HepG2 (cell line): Measurements from ENCODE around the gene TIPRL. TPM values are rescaled to one million over a fixed set of nuclear protein-coding genes. Genes with fewer than 3 reads are reported as not detected.
A peak's percentile ranks its signal among the peaks of the same experiment; 100 is the strongest.

Experiments
- BORCS8-MEF2B ChIP-seq: sonication (generic); formaldehyde crosslinking; IDR thresholded peaks from 2 replicates; pipeline ENCODE4 v1.8.0; 2022; ENCODE audit warnings: mild to moderate bottlenecking, missing genetic modification reagents
- HINFP ChIP-seq: sonication (generic); formaldehyde crosslinking; IDR thresholded peaks from 2 replicates; pipeline ENCODE4 v1.4.0; 2020; ENCODE audit warnings: low read depth, mild to moderate bottlenecking, missing genetic modification reagents
- KDM1A ChIP-seq: IDR thresholded peaks from 2 replicates; pipeline ENCODE4 v1.6.1; 2016; ENCODE audit warnings: missing compliant biosample characterization
- KDM6A ChIP-seq: IDR thresholded peaks from 2 replicates; pipeline ENCODE4 v1.6.1; 2016; ENCODE audit warnings: low read depth
- MEIS2 ChIP-seq: sonication (generic); formaldehyde crosslinking; IDR thresholded peaks from 2 replicates; pipeline ENCODE4 v1.9.0; 2021; ENCODE audit warnings: mild to moderate bottlenecking, missing genetic modification reagents
- MLLT10 ChIP-seq: sonication (generic); formaldehyde crosslinking; IDR thresholded peaks from 2 replicates; pipeline ENCODE4 v1.4.0; 2020; ENCODE audit warnings: missing genetic modification reagents
- MTA1 ChIP-seq: sonication (generic); formaldehyde crosslinking; IDR thresholded peaks from 2 replicates; pipeline ENCODE4 v1.4.0; 2020; ENCODE audit warnings: missing genetic modification reagents, mild to moderate bottlenecking, borderline replicate concordance
- NFE2 ChIP-seq: sonication (generic); formaldehyde crosslinking; IDR thresholded peaks from 2 replicates; pipeline ENCODE4 v1.4.0; 2020; ENCODE audit warnings: missing genetic modification reagents
- NFIB ChIP-seq: sonication (generic); formaldehyde crosslinking; IDR thresholded peaks from 2 replicates; pipeline ENCODE4 v1.9.0; 2021; ENCODE audit warnings: missing genetic modification reagents, mild to moderate bottlenecking, borderline replicate concordance
- PAX8 ChIP-seq: sonication (generic); formaldehyde crosslinking; IDR thresholded peaks from 2 replicates; pipeline ENCODE4 v1.8.0; 2022; ENCODE audit warnings: mild to moderate bottlenecking, missing genetic modification reagents, borderline replicate concordance
- SKI ChIP-seq: fragments of 450-650 bp; IDR thresholded peaks from one replicate; pipeline ENCODE4 v1.6.1; 2018; ENCODE audit warnings: mild to moderate bottlenecking; ENCODE audit not compliant: partially characterized antibody
- TFDP2 ChIP-seq: sonication (generic); formaldehyde crosslinking; IDR thresholded peaks from 2 replicates; pipeline ENCODE4 v1.4.0; 2020; ENCODE audit warnings: missing genetic modification reagents
- TSC22D2 ChIP-seq: sonication (generic); formaldehyde crosslinking; IDR thresholded peaks from 2 replicates; pipeline ENCODE4 v1.5.1; 2020; ENCODE audit warnings: missing genetic modification reagents, mild to moderate bottlenecking, borderline replicate concordance
- U2AF2 ChIP-seq: fragments of 200-400 bp; formaldehyde crosslinking; IDR thresholded peaks from 2 replicates; pipeline ENCODE4 v1.6.1; 2017; ENCODE audit warnings: low read depth, mild to moderate bottlenecking, low read length
- ZNF275 ChIP-seq: sonication (generic); formaldehyde crosslinking; IDR thresholded peaks from 2 replicates; pipeline ENCODE4 v1.8.0; 2022; ENCODE audit warnings: missing genetic modification reagents, mild to moderate bottlenecking, inconsistent platforms, borderline replicate concordance
- ZNF441 ChIP-seq: sonication (generic); formaldehyde crosslinking; IDR thresholded peaks from 2 replicates; pipeline ENCODE4 v1.7.0; 2021; ENCODE audit warnings: missing genetic modification reagents, borderline replicate concordance
- ZNF570 ChIP-seq: sonication (generic); formaldehyde crosslinking; IDR thresholded peaks from 2 replicates; pipeline ENCODE4 v1.4.0; 2020; ENCODE audit warnings: mild to moderate bottlenecking, missing genetic modification reagents, borderline replicate concordance
- ZNF747 ChIP-seq: sonication (generic); formaldehyde crosslinking; IDR thresholded peaks from 2 replicates; pipeline ENCODE4 v1.8.1; 2023; ENCODE audit warnings: missing genetic modification reagents, mild to moderate bottlenecking, borderline replicate concordance
- polyA plus RNA-seq, 8 experiments: library from polyadenylated mRNA; depleted of rRNA in 3 of 8; stranded (reverse) in 7 of 8; unstranded in 1 of 8; fragments of >200 nt; fragmentation: Illumina TruSeq in 4 of 8; extraction: Trizol in 4 of 8; gene quantifications; 2 replicates each; pipeline versions ENCODE4 v1.2.1 to v1.2.3, GENCODE V29; 2011 to 2016; ENCODE audit warnings: low read depth in 4 of 8, missing spikeins in 1 of 8, mixed read lengths in 1 of 8; ENCODE audit not compliant: insufficient read depth in 1 of 8
- total RNA-seq, 5 experiments: library from RNA; depleted of rRNA; stranded (reverse); fragments of >200 nt; fragmentation: Illumina TruSeq; extraction: Trizol; gene quantifications; 2 replicates each; pipeline ENCODE4 v1.2.3, GENCODE V29; 2016; ENCODE audit warnings: low read depth in 1 of 5
- TF ChIP-seq, protein P1 (sequence below): sonication (generic); formaldehyde crosslinking; IDR thresholded peaks from 2 replicates; pipeline ENCODE4 v1.4.0; 2020; ENCODE audit warnings: missing genetic modification reagents

The TIPRL gene
- total and polyA plus RNA-seq, 2 of the 13 experiments (the other 11 are each of a cell fraction or from before 2014, with no cell fraction given): 10.1 to 22.8 TPM

DNA sequence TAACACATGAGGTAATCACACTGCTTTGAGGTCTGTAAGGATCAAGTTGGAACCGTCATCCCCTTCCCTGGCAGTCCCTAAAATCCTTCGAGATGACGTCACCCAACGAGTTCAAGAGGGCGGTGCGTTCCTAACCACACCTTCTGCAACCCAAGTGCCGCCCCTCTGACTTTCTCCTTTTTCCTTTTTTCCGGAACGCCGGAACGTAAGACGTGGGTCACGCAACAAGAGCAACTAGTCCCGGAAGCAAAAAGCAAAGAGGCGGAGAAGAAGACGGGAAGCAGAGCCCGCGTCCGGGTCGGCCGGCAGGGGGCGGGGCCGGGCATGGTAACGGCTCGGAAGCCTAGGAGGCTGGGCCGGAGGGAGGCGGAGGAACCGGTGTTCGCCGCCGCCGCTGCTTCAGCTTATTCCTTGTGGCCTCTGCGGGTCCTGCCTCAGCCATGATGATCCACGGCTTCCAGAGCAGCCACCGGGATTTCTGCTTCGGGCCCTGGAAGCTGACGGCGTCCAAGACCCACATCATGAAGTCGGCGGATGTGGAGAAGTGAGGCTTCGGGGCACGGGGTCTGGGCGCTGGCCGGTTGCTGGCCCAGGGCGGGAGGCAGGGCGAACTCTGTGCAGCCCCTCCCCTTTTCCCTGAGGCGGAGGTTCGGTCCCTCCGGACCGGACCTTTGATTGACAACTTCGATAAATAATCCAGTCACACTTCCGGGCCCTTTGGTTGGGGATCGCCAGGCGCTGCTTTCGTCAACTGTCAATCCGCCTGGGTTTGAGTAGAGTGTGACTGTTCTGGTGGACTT, at the start of gene TIPRL (continued):
- TF ChIP-seq HINFP (CRISPR knock-in tag) (peak; percentile 17; the same call in 1 of the 2 replicates), U2AF2 (no peak), ZNF747 (no peak), NFE2 (CRISPR knock-in tag) (no peak), MEIS2 (CRISPR knock-in tag) (peak; percentile 69; the same call in 1 of the 2 replicates), SKI (no peak), ZNF441 (CRISPR knock-in tag) (no peak), KDM6A (peak; percentile 8; the same call in 1 of the 2 replicates), KDM1A (no peak), ZNF570 (CRISPR knock-in tag) (no peak), NFIB (CRISPR knock-in tag) (no peak), PAX8 (CRISPR knock-in tag) (no peak), MLLT10 (CRISPR knock-in tag) (no peak), TSC22D2 (CRISPR knock-in tag) (no peak), BORCS8-MEF2B (CRISPR knock-in tag) (peak; percentile 68; the same call in 1 of the 2 replicates), ZNF275 (CRISPR knock-in tag) (no peak; the same call in 1 of the 2 replicates), TFDP2 (peak; percentile 62), MTA1 (CRISPR knock-in tag) (no peak)
- TF ChIP-seq, protein P1, sequence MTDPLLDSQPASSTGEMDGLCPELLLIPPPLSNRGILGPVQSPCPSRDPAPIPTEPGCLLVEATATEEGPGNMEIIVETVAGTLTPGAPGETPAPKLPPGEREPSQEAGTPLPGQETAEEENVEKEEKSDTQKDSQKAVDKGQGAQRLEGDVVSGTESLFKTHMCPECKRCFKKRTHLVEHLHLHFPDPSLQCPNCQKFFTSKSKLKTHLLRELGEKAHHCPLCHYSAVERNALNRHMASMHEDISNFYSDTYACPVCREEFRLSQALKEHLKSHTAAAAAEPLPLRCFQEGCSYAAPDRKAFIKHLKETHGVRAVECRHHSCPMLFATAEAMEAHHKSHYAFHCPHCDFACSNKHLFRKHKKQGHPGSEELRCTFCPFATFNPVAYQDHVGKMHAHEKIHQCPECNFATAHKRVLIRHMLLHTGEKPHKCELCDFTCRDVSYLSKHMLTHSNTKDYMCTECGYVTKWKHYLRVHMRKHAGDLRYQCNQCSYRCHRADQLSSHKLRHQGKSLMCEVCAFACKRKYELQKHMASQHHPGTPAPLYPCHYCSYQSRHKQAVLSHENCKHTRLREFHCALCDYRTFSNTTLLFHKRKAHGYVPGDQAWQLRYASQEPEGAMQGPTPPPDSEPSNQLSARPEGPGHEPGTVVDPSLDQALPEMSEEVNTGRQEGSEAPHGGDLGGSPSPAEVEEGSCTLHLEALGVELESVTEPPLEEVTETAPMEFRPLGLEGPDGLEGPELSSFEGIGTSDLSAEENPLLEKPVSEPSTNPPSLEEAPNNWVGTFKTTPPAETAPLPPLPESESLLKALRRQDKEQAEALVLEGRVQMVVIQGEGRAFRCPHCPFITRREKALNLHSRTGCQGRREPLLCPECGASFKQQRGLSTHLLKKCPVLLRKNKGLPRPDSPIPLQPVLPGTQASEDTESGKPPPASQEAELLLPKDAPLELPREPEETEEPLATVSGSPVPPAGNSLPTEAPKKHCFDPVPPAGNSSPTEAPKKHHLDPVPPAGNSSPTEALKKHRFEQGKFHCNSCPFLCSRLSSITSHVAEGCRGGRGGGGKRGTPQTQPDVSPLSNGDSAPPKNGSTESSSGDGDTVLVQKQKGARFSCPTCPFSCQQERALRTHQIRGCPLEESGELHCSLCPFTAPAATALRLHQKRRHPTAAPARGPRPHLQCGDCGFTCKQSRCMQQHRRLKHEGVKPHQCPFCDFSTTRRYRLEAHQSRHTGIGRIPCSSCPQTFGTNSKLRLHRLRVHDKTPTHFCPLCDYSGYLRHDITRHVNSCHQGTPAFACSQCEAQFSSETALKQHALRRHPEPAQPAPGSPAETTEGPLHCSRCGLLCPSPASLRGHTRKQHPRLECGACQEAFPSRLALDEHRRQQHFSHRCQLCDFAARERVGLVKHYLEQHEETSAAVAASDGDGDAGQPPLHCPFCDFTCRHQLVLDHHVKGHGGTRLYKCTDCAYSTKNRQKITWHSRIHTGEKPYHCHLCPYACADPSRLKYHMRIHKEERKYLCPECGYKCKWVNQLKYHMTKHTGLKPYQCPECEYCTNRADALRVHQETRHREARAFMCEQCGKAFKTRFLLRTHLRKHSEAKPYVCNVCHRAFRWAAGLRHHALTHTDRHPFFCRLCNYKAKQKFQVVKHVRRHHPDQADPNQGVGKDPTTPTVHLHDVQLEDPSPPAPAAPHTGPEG (CRISPR knock-in tag): no peak; the same call in 1 of the 2 replicates
